ENCODE data around the gene FAR2.

DNA sequence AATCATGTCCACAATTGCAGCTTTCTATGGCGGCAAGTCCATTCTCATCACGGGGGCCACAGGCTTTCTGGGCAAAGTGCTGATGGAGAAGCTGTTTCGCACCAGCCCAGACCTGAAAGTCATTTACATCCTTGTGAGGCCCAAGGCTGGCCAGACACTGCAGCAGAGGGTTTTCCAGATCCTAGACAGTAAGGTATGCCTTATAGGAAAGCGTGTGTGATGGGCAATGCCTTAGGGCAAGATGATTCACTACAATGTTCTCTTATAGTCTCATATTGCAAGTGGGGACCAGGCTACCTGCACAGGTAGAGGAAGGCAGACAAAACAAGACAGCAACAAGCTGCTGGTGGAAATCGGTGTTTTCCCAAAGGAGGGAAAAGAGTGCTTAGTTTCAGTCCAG lies 121.4 kb downstream of the FAR2 start:
- TF ChIP-seq EZH2 (IDR thresholded peaks at IDR 0.05; ENCODE audit: low read depth, unreplicated experiment) = no peak
- no peak for TF ChIP-seq REST (IDR thresholded peaks at IDR 0.05; ENCODE audit: unreplicated experiment)
- TF ChIP-seq CTCF (conservative IDR thresholded peaks at IDR 0.05; ENCODE audit: low read depth in 2 of 2) = no peak
- no peak for TF ChIP-seq EZH2phosphoT487 (IDR thresholded peaks at IDR 0.05; ENCODE audit: unreplicated experiment)
- TF ChIP-seq JUNB (IDR thresholded peaks at IDR 0.05; ENCODE audit: unreplicated experiment) = no peak
- TF ChIP-seq ZNF114 (CRISPR knock-in tag; IDR thresholded peaks at IDR 0.05) = no peak

All from GM23338 (cell line).